HepG2 (cell line): Measurements from ENCODE around the gene NKAIN2. TPM values are rescaled to one million over a fixed set of nuclear protein-coding genes. Genes with fewer than 3 reads are reported as not detected.

Experiments
- ATAC-seq: fragments of 200-7000 bp; cut with Tn5 transposase; 3 replicates; pipeline ENCODE4 v1.9.1; 2020; ENCODE audit warnings: mild to moderate bottlenecking, moderate library complexity
- BruUV-seq: library from RNA; stranded (reverse); fragments of 400-500 nt; replicated peaks from 2 replicates; lab custom pipeline; 2021; lab: Mats Ljungman, UMichigan
- CTCF ChIA-PET: fragments of 300-600 bp; formaldehyde crosslinking; extraction: SDS; loops from one replicate; lab custom pipeline; 2021; ENCODE audit warnings: low total read pairs, inconsistent platforms, low intra/inter-chr PET ratio; lab: Yijun Ruan, JAX
- POLR2A ChIA-PET: fragments of 350-600 bp; sonication (Branson Sonifier 250); formaldehyde crosslinking; loops from one replicate; lab custom pipeline; 2020; ENCODE audit warnings: antibody characterized with exemption, inconsistent platforms; lab: Yijun Ruan, JAX
- DNase-seq: peaks from one replicate; pipeline ENCODE4 v3.0.0-alpha.2; 2015; ENCODE audit warnings: low spot score
- FAIRE-seq: peaks from 3 replicates; lab custom pipeline; 2011; peaks lifted over from hg19 to GRCh38; lab: Jason Lieb, UNC
- H2AFZ ChIP-seq: one replicate; pipeline ENCODE4 v1.6.1; 2011; ENCODE audit warnings: low read length, inconsistent platforms
- H3K27ac ChIP-seq: fragments of 300-600 bp; 3 replicates; pipeline ENCODE4 v1.8.0; 2011; ENCODE audit warnings: mixed run types, mild to moderate bottlenecking, mixed read lengths, low read length, inconsistent platforms; ENCODE audit not compliant: insufficient read depth; ENCODE audit errors: extremely low read length
- H3K27me3 ChIP-seq, 2 experiments: fragments of 200-600 bp in 1 of 2; 2 replicates in 1 of 2; 3 replicates in 1 of 2; pipeline versions ENCODE4 v1.6.0 to v1.8.0; 2011; ENCODE audit warnings: low read length in 2 of 2, mild to moderate bottlenecking in 2 of 2, moderate library complexity in 2 of 2, inconsistent platforms in 1 of 2; ENCODE audit not compliant: insufficient read depth in 2 of 2, control insufficient read depth in 1 of 2
- H3K36me3 ChIP-seq, 2 experiments: fragments of 200-600 bp in 1 of 2; replicated peaks in 1 of 2; 2 replicates in 1 of 2; 3 replicates in 1 of 2; pipeline versions ENCODE4 v1.5.1 to v1.8.0; 2011; ENCODE audit warnings: low read length in 2 of 2, inconsistent platforms in 1 of 2; ENCODE audit not compliant: insufficient read depth in 2 of 2, control insufficient read depth in 1 of 2
- H3K4me1 ChIP-seq: 2 replicates; pipeline ENCODE4 v1.5.1; 2012; ENCODE audit warnings: low read length, inconsistent platforms; ENCODE audit not compliant: insufficient read depth
- H3K4me2 ChIP-seq: 2 replicates; pipeline ENCODE4 v1.6.0; 2011; ENCODE audit warnings: low read depth, low read length, inconsistent platforms
- H3K4me3 ChIP-seq, 3 experiments: fragments of 200-600 bp in 1 of 3; sonication (generic), shearing (Covaris generic) in 1 of 3; replicated peaks in 1 of 3; 2 replicates each; pipeline ENCODE4 v1.5.1; 2011 to 2016; ENCODE audit warnings: low read length in 3 of 3, inconsistent platforms in 2 of 3, low read depth in 2 of 3, mild to moderate bottlenecking in 2 of 3, control low read depth in 1 of 3, mixed read lengths in 1 of 3; ENCODE audit not compliant: insufficient read depth in 1 of 3
- H3K79me2 ChIP-seq: one replicate; pipeline ENCODE4 v1.6.1; 2011; ENCODE audit warnings: low read length, inconsistent platforms; ENCODE audit not compliant: insufficient read depth
- H3K9ac ChIP-seq: 2 replicates; pipeline ENCODE4 v1.6.0; 2011; ENCODE audit warnings: mild to moderate bottlenecking, low read depth, low read length, inconsistent platforms; ENCODE audit not compliant: insufficient read depth
- H3K9me3 ChIP-seq: 2 replicates; pipeline ENCODE4 v1.5.1; 2012; ENCODE audit warnings: mild to moderate bottlenecking, low read length
- H4K20me1 ChIP-seq: 2 replicates; pipeline ENCODE4 v1.6.0; 2011; ENCODE audit warnings: inconsistent platforms, mild to moderate bottlenecking, low read length, moderate library complexity; ENCODE audit not compliant: insufficient read depth
- ATF4 ChIP-seq, 2 experiments: fragments of 450-650 bp in 1 of 2; sonication (generic) in 1 of 2; formaldehyde crosslinking; IDR thresholded peaks; 2 replicates each; pipeline versions ENCODE4 v1.5.0 to v1.8.0; 2020 to 2022; ENCODE audit warnings: mild to moderate bottlenecking in 1 of 2, missing genetic modification reagents in 1 of 2
- LBX2 ChIP-seq: sonication (generic); formaldehyde crosslinking; IDR thresholded peaks from 2 replicates; pipeline ENCODE4 v1.5.0; 2020; ENCODE audit warnings: missing genetic modification reagents, mild to moderate bottlenecking, borderline replicate concordance
- MTF2 ChIP-seq: sonication (generic); formaldehyde crosslinking; IDR thresholded peaks from 2 replicates; pipeline ENCODE4 v1.5.0; 2020; ENCODE audit warnings: missing genetic modification reagents, borderline replicate concordance
- NFE2L2 ChIP-seq: fragments of 150-350 bp; IDR thresholded peaks from 2 replicates; pipeline ENCODE4 v1.6.1; 2014; ENCODE audit warnings: low read length
- NR1H2 ChIP-seq: sonication (generic); formaldehyde crosslinking; IDR thresholded peaks from 2 replicates; pipeline ENCODE4 v1.8.1; 2022; ENCODE audit warnings: low read depth, missing genetic modification reagents, borderline replicate concordance
- TOE1 ChIP-seq: sonication (generic); formaldehyde crosslinking; IDR thresholded peaks from 2 replicates; pipeline ENCODE4 v1.4.0; 2020; ENCODE audit warnings: mild to moderate bottlenecking, missing genetic modification reagents
- U2AF2 ChIP-seq: fragments of 200-400 bp; formaldehyde crosslinking; IDR thresholded peaks from 2 replicates; pipeline ENCODE4 v1.6.1; 2017; ENCODE audit warnings: low read depth, mild to moderate bottlenecking, low read length
- ZBTB37 ChIP-seq: sonication (generic); formaldehyde crosslinking; IDR thresholded peaks from 2 replicates; pipeline ENCODE4 v1.4.0; 2020; ENCODE audit warnings: mild to moderate bottlenecking, missing genetic modification reagents
- ZBTB49 ChIP-seq: sonication (generic); formaldehyde crosslinking; IDR thresholded peaks from 2 replicates; pipeline ENCODE4 v1.4.0; 2020; ENCODE audit warnings: missing genetic modification reagents, borderline replicate concordance
- ZNF18 ChIP-seq: sonication (generic); formaldehyde crosslinking; IDR thresholded peaks from 2 replicates; pipeline ENCODE4 v1.8.0; 2022; ENCODE audit warnings: mild to moderate bottlenecking, missing genetic modification reagents; ENCODE audit not compliant: insufficient replicate concordance
- ZNF180 ChIP-seq: sonication (generic); formaldehyde crosslinking; IDR thresholded peaks from 2 replicates; pipeline ENCODE4 v1.4.0; 2020; ENCODE audit warnings: low read depth, missing genetic modification reagents, borderline replicate concordance
- ZNF296 ChIP-seq: sonication (generic); formaldehyde crosslinking; conservative IDR thresholded peaks from 2 replicates; pipeline ENCODE4 v1.5.0; 2020; ENCODE audit warnings: mild to moderate bottlenecking, missing genetic modification reagents
- ZNF362 ChIP-seq: sonication (generic); formaldehyde crosslinking; IDR thresholded peaks from 2 replicates; pipeline ENCODE4 v1.4.0; 2020; ENCODE audit warnings: missing genetic modification reagents, mild to moderate bottlenecking, borderline replicate concordance
- ZNF597 ChIP-seq: sonication (generic); formaldehyde crosslinking; IDR thresholded peaks from 2 replicates; pipeline ENCODE4 v1.5.0; 2020; ENCODE audit warnings: missing genetic modification reagents
- ZNF850 ChIP-seq: sonication (generic); formaldehyde crosslinking; conservative IDR thresholded peaks from 2 replicates; pipeline ENCODE4 v1.9.0; 2021; ENCODE audit warnings: mild to moderate bottlenecking, missing genetic modification reagents
- WGBS: methylation state at CpG from one replicate; pipeline ENCODE4 v1.1.6; 2017; ENCODE audit warnings: low lambda C conversion rate; 5-methylcytosine and 5-hydroxymethylcytosine counted together
- in situ Hi-C: cut with HindIII; loops from 2 replicates; pipeline ENCODE4 v1.10.0; 2017; ENCODE audit warnings: low pct_unique_long_range_greater_than_20kb; ENCODE audit not compliant: extremely low pct_ligation_motif_present
- intact Hi-C: fragments of 100-400 bp; cut with micrococcal nuclease; formaldehyde crosslinking; loops from one replicate; pipeline ENCODE4 v1.10.0; 2022; ENCODE audit not compliant: unreplicated experiment
- polyA plus RNA-seq, 8 experiments: library from polyadenylated mRNA; depleted of rRNA in 3 of 8; stranded (reverse) in 7 of 8; unstranded in 1 of 8; fragments of >200 nt; fragmentation: Illumina TruSeq in 4 of 8; extraction: Trizol in 4 of 8; gene quantifications; 2 replicates each; pipeline versions ENCODE4 v1.2.1 to v1.2.3, GENCODE V29; 2011 to 2016; ENCODE audit warnings: low read depth in 4 of 8, missing spikeins in 1 of 8, mixed read lengths in 1 of 8; ENCODE audit not compliant: insufficient read depth in 1 of 8
- total RNA-seq, 5 experiments: library from RNA; depleted of rRNA; stranded (reverse); fragments of >200 nt; fragmentation: Illumina TruSeq; extraction: Trizol; gene quantifications; 2 replicates each; pipeline ENCODE4 v1.2.3, GENCODE V29; 2016; ENCODE audit warnings: low read depth in 1 of 5

Gene NKAIN2
- total and polyA plus RNA-seq, 2 of the 13 experiments (the other 11 are each of a cell fraction or from before 2014, with no cell fraction given): not detected

- Histone ChIP-seq H3K27me3 (no peaks in the 10 kb centered on the region), H3K4me1 (no peaks in the 10 kb centered on the region), H2AFZ (no peak overlapping the region), H3K9me3 (no peaks in the 10 kb centered on the region), H3K79me2 (no peaks in the 10 kb centered on the region), H4K20me1 (no peaks in the 10 kb centered on the region), H3K27ac (no peak overlapping the region), H3K4me3 (no peak overlapping the region), H3K36me3 (no peaks in the 10 kb centered on the region), H3K4me2 (no peak overlapping the region), H3K9ac (no peak overlapping the region)
- in situ Hi-C loops (loop anchor here (25.0 kb wide), 1 partner anchor 976 kb away; no protein-coding TSS in a partner anchor), intact Hi-C loops (no loop called here)
- WGBS: 0% methylated on average over 1 of the region's 1 CpG
- FAIRE-seq (no peak), ATAC-seq (no peak), DNase-seq (no peak)
- ChIA-PET POLR2A (no interaction called here), CTCF (no interaction called here)
- no TSS peak for BruUV-seq
- TF ChIP-seq ZNF597 (CRISPR knock-in tag) (no peak), MTF2 (CRISPR knock-in tag) (no peak), ZNF850 (CRISPR knock-in tag) (no peak), NFE2L2 (no peak), ZNF296 (no peak), ZNF362 (no peak), ZNF180 (CRISPR knock-in tag) (no peak), ZNF18 (no peak), LBX2 (no peak), U2AF2 (no peak), ATF4 (CRISPR knock-in tag; IDR thresholded peaks at IDR 0.05) (no peak), TOE1 (no peak), NR1H2 (CRISPR knock-in tag) (no peak), ZBTB37 (CRISPR knock-in tag) (no peak), ZBTB49 (CRISPR knock-in tag) (no peak)
Observed at GRCh38 chr6:123811378-123811777, 7.7 kb downstream of the NKAIN2 start.
